GM23248 (cell line): ENCODE measurements around the gene HSD17B2.

Experiments used
- EZH2 ChIP-seq: fragments of 200-600 bp; sonication (generic); IDR thresholded peaks from 2 replicates; pipeline ENCODE4 v1.6.1; 2018; ENCODE audit warnings: antibody characterized with exemption, mild to moderate bottlenecking; ENCODE audit not compliant: insufficient read depth, poor library complexity, severe bottlenecking
- EZH2phosphoT487 ChIP-seq: fragments of 200-600 bp; sonication (generic); IDR thresholded peaks from 2 replicates; pipeline ENCODE4 v1.6.1; 2018; ENCODE audit warnings: antibody characterized with exemption, moderate library complexity, mild to moderate bottlenecking, low read depth; ENCODE audit not compliant: insufficient read depth

DNA sequence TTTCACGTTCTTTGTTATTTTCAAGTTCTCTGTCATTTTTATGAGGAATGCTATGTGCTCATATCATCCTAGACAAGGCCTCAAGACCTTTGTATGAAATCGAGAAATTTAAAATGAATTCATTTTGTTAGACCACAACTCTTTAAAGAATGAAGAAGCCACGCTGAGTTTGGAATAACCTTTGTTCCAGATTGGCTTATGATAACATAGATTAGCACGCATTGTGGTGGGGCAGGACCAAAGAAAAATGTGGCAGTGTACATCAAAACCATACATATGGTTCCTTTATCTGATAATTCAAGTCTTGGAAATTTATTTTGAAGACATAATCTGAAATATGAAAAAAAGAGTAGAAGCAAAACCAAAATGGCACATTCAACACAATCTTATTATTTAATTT, 2.2 kb downstream of the HSD17B2 start:
- TF ChIP-seq EZH2phosphoT487 (no peak), EZH2 (no peak)
